Inflammatory macrophage treated with lipopolysaccharide for 4 hours (primary cell): Measurements from ENCODE around the gene AQP1.

Experiments
- DNase-seq: peaks from one replicate; pipeline ENCODE4 v3.0.0-alpha.2; 2020

AQP1 gene

DNA sequence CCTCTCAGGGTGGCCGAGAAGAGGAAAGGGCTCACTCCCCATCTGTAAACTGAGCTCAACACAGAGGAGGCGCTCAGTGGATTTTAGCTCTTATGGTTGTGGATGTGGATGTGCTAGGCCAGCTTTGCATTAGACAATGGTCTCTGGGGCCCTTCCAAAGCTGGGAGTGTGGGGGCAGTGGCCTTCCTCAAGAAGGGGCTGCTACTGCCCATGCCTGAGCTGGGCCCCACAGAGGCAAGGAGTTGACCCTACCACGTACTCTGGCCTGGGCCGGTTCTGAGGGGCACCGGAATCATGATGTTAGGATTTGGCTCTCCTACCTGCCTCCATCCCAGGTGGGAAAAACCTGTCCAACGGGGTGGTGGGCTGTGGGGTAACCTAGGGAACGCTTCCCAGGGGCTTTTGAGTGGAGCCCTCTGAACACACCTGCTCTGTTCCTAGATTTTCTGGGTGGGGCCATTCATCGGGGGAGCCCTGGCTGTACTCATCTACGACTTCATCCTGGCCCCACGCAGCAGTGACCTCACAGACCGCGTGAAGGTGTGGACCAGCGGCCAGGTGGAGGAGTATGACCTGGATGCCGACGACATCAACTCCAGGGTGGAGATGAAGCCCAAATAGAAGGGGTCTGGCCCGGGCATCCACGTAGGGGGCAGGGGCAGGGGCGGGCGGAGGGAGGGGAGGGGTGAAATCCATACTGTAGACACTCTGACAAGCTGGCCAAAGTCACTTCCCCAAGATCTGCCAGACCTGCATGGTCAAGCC lies 11.5 kb downstream of the AQP1 start:
- DNase-seq, result no peak

DNA sequence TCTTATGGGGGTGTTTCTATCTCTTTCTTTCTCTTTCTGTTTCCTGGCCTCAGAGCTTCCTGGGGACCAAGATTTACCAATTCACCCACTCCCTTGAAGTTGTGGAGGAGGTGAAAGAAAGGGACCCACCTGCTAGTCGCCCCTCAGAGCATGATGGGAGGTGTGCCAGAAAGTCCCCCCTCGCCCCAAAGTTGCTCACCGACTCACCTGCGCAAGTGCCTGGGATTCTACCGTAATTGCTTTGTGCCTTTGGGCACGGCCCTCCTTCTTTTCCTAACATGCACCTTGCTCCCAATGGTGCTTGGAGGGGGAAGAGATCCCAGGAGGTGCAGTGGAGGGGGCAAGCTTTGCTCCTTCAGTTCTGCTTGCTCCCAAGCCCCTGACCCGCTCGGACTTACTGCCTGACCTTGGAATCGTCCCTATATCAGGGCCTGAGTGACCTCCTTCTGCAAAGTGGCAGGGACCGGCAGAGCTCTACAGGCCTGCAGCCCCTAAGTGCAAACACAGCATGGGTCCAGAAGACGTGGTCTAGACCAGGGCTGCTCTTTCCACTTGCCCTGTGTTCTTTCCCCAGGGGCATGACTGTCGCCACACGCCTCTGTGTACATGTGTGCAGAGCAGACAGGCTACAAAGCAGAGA lies 12.2 kb downstream of the AQP1 start:
- no peak for DNase-seq

DNA sequence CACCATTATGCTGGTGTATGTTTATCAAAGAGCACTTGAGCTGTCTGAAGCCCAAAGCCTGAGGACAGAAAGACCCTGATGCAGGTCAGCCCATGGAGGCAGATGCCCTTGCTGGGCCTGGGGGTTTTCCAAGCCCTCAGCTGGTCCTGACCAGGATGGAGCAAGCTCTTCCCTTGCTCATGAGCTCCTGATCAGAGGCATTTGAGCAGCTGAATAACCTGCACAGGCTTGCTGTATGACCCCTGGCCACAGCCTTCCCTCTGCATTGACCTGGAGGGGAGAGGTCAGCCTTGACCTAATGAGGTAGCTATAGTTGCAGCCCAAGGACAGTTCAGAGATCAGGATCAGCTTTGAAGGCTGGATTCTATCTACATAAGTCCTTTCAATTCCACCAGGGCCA lies 13.0 kb downstream of the AQP1 start:
- DNase-seq, result no peak

DNA sequence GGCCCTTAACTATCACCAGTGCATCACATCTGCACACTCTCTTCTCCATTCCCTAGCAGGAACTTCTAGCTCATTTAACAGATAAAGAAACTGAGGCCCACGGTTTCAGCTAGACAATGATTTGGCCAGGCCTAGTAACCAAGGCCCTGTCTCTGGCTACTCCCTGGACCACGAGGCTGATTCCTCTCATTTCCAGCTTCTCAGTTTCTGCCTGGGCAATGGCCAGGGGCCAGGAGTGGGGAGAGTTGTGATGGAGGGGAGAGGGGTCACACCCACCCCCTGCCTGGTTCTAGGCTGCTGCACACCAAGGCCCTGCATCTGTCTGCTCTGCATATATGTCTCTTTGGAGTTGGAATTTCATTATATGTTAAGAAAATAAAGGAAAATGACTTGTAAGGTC lies 13.5 kb downstream of the AQP1 start:
- no peak for DNase-seq

DNA sequence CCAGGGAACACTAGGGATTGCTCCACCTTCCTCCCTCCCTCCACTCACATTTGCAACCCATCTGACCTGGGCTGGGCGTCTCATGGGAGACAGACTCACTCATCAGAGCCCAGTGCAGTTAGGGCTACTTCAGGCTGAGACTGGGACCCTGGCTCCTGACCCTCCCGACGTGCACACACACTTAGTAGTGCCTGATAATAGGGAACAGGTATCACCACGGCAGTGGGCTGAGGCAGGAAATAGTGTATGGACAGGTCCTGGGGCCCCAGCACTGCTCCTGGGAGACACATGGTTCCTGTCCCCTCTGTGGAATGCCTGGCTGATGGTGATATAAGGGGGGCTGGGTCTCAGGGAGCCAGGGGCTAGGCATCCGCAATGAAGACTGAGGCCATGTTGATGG lies 14.3 kb downstream of the AQP1 start:
- no peak for DNase-seq

DNA sequence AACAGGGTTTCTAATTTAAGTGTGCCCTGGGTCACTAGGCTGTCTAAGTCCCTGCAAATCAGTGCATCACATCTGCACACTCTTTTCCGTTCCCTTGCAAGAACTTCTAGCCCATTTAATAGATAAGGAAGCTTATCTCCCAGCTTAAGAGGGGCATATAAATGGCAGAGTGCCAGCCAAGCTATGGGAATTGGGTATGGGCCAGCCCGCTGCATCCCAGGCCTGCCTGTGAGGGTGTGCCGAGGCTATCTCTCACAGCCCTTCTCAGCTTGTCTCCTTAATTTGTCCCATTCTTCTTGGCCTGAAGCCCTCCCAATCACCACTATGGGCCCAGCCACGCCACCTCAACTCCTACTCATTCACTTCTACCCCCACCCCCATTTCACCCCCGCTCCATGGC lies 14.7 kb downstream of the AQP1 start:
- DNase-seq, result no peak

DNA sequence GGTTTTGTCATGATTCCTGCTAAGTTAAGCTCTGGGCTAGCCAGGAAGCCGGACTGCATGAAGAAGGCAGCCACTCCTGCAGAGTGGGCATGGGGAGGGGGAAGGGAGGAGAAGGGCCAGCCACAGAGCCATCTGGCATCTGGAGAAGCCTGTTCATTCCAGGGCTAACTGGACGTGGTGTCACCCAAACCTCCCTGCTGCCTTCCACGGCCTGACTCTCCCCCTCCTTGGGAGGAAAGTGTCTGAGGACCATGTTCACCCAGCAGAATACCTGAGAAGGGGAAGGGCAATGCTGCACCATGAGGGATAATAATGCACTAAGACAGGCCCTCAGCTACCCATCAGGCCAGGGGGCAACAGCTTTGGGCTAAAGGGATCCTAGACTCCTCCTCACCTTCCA lies 15.4 kb downstream of the AQP1 start:
- no peak for DNase-seq

DNA sequence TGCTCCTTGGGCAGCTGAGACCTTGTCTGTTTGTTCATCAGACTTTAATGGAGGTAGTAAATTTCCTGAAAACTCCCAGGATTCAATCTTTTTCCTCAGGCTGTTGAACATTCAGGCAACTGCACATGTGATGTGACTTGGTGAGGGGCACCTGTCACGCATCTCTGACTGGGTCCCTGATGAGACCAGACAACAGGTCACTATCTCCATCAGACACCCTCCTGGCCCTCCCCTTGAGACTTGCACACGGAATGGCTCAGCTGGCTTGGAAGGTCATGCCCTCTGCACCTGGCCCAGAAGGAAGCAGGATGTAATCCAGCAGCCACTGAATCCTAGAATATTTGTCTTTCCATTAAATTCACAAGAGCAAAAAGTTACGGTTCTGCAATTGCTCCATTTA lies 15.9 kb downstream of the AQP1 start:
- DNase-seq, result no peak

DNA sequence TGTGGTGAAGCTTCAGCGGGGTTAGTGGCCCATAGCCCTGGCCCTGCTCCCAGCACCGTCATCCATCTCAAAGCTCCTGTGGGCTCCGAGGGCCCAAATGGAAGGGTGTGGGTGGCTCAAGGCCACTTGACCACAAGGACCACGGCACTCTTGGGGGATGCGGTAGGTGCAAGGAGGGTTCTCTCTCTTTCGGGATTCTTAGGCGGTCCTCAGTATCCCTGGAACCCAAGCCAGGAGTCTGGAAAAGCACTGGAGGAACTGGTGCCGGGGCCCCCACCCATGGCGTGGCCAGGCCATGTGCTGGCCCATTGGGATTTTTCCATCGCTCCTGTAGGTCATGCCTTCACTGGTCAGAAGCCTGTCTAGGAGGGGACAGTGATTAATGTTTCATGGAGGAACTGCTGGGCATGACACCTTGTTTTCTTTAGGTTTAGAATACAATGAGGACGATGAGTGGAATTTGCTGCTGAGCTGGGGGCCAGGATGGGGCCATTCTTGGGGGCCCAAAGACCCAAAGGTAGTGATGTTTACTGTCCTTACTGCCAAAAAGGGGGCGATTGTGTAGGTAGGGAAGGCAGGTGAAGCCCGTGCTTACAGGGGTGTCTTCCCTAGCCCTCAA lies 16.7 kb downstream of the AQP1 start:
- no peak for DNase-seq

DNA sequence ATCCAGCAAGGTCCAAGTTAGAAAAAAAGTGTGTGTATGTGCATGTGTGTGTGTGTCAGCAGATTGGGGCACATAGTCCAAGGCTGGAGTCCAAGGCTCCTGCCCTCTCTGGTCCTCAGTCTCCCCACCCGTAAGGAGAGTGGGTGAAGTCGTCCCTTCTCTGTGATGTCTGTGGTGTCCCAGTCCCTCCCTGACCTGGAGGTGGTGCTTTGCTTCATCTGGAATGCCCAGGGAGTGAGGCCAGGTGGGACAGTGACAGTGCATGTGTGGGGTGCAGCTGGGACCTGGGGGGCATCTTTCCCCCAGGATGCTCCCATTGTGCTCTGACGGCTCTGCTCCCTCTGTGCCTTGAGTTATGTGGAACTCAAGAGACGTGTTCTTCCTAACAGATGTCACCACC lies 18.0 kb downstream of the AQP1 start:
- DNase-seq, result no peak

DNA sequence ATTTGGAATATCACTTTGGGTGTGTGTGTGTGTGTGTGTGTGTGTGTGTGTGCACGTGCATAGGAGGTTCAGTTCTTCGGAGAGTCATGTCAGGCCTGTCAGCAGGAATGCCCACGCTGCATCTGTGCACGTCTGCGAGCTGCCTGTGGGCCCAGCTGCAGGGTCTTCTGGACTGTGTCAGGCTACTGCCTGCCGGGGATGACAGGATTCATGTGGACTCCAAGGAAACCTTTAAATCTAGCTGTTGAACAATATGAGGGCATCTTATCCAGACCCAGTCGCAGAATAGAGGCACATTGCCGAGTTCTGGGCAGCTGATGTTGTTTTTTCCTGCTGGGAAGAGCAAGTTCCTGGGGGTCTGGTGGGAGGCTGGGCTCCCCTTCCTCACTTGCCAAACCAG lies 19.0 kb downstream of the AQP1 start:
- DNase-seq, result no peak

DNA sequence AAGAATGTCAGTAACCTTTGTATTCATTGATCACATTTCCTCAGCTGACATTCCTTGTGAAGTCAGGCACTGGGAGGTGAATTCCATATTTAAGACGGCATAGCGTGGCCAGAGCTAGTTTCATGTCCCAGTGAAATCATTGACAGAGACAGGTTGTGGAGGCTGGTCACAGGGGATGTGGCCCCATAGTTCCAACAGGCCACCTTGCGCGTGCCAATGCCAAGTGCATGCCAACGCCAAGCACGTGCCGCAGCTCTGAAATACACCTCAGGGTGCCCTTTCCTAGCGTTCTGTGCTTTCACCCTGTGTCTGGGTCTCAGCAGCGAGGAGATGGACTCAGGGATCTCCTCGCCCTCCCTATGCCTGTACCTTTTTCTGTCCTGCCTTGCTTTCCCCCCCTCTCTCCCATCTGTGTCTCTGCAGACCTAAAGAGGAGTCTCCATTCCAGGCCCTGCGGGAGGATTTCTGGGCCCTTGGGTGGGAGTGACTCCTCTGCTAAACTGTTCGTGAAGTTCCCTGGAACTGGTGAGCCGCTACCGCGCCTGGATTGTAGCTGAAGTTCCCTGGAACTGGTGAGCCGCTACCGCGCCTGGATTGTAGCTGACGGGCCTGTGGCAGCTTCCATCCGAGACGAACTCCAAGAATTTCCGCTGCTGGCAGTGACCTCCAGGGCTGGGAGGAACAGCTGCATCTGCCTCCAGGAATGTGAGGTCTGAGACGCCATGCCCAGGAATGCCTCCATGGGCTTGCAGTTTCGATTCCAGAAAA lies 19.7 kb downstream of the AQP1 start:
- DNase-seq, result no peak

DNA sequence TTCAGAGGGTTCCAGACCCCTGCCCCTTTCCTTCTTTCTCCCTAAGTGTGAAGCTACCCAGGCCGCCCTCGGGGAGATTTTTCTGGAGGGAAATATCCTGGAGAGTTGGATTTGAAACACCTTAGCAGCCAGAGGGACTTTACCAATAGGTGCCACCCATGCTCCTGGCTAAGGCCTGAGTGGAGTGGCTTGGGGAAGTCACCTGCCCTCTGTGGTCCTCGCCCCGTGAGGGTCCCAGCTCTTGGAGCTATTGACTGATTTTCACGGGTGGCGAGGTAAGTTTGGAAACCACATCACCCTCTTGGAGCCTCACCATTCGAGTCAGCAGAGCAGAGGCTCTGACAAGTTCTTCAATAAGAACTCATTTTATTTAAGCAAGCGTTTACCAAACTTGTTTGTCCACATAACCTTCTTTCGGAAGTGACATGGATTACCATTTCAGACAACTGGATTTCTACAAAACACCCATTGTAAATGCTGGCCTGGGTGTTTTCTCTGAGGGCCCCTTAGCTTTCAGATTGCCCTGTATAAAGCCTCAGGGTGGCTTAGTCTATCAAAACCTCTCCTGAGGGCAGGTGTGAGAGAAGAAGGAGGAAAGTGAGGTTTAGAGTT lies 20.4 kb downstream of the AQP1 start:
- no peak for DNase-seq

DNA sequence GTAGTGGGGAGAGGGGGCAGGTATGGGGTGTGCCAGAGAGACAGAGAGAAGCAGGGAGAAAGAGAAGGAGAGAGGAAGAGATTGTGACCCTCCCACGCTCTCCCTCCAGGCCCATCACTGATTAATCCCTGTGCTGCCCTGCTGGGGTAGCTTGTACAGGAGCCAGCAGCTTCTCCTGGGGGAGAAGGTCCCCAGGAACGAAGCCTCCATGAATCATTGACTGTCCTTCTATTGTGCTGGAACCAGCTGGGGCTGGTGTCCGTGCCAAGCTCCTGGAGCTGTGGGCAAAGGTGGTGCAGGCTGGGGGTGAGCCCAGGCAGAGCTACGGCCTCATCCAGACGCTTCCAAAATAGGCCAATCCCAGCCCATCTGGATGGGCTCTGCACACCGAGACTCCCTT lies 20.9 kb downstream of the AQP1 start:
- DNase-seq, result no peak

DNA sequence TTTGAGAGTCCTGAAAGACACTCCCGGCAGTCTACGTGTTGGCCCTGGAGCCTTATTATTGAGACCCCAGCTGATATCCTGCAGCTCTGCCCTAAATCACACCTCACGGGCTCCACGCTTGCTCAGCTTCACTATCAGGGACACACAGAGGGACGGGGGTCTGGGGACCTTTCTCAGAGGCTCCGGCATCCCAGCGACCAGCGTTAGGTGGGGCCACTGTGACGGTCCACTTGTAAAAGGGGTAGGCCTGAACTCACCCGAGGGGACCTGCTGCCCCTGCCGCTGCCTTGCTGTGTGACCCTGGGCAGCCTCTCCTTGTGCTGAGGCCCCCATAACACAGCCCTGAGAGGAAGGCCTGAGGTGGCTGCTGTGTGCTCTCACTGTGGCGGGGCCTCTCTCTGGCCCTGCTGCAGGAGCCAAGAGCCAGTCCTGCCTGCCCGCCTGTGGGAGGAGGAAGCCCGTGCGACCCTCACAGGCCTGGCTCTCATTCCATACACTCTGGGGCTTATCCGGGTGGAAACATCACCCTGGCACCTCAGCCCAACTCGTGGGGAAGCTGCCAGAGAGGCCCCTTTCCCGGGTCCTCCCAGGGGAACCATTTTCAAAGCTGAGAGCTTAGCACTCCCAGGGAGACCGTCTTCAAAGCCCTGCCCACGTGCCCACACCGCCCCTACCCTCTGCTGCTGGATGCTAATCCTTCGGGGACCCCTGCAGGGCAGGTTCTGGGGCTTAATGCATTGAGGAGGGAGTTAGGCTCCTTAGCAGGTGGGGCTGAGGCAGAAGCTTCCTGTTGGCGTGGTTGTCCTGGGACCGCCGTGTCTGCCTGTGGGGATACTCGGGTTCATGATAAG lies 21.7 kb downstream of the AQP1 start:
- no peak for DNase-seq

DNA sequence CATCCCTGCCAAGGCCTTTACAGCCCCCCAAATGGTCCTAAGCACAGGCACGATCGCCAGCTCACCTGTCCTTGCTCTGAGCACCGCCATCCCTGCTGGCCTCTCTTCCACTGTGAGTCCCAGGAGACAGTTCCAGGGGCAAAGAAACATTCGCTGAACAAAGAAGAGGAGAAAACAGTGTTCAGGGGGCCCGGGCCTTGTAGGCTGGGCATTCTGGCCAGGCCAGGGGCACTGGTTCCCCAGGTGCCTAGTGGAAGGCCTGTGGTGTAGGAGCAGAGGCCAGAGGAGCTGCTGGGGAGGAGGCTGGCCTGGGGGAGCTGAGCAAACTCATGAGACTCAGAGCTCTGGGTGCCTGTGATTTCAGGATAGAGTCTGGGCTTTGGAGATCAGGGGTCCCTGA lies 22.6 kb downstream of the AQP1 start:
- DNase-seq, result no peak

DNA sequence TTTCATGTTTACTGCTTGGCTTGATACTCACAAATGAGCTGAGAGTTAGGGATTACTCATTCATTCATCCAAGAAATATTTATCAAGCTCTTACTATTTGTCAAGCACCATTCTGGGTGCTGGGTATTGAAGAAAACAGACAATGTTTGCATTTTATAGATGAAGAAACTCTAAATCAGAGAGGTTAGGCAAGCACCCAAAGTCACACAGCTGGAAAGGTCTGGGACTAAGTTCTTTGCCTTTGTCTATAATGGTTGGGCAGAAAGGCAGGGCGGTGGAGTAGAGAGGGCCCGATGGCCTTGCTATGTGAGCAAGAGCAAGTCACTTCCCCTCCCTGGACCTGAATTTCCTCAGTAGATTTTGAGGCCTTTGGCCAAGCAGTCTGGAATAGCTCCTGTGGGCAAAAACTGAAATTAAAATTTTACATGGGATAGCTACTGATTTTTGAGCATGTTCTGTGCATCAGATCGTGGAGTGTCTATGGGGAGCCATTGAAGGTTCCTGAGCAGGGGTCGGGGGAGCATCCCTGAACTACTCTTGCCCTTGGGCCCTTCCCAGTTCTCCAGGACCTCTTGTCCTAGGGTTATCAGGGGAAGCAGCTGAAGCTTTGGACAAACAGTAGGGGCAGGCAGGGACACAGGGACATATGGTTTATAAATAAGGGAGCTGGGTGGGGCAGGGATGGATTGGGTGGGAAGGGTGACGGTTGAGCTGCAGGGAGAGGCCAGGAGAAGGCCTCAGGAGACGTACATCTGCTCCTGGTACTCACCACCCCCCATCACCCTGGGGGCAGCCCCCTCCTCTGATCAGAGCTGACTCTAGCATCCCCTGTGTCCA lies 23.3 kb downstream of the AQP1 start:
- DNase-seq, result no peak

DNA sequence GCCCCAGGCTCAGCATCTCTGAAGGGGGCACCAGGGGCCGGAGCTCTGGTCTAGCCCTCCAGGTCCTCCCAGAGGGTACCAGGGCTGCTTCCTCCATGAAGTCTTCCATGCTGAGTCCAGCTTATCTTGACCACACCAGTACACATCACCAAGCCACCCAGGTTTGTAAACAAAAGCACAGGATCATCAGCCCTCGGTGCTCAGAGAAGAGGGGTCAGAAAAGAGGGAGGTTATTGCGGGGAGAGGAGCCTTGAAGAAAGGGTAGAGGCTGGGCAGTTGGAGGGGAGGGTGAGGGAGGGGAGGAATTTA lies 23.9 kb downstream of the AQP1 start:
- no peak for DNase-seq

DNA sequence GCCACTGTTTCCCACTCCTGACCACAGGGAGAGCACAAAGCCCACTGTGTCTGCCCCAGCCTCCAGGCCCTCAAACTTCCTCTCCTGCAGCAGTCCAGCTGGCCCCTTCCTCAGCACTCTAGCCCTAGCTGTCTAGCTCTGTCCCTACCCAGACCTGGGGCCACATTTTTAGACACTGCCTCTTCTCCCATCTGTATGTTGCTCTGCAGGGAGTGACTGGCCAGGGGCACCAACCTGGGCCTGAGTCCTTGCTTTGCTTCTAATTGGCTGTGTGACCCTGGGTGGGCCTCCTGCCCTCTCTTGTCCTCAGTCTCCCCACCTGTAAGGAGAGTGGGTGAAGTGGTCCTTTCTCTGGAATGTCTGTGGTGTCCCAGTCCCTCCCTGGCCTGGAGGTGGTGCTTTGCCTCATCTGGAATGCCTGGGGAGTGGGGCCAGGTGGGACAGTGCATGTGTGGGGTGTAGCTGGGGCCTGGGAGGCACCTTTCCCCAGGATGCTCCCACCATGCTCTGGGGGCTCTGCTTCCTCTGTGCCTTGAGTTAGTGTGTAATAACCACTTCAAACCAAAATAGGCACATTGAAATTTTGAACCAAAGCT lies 25.1 kb downstream of the AQP1 start:
- DNase-seq, result no peak

DNA sequence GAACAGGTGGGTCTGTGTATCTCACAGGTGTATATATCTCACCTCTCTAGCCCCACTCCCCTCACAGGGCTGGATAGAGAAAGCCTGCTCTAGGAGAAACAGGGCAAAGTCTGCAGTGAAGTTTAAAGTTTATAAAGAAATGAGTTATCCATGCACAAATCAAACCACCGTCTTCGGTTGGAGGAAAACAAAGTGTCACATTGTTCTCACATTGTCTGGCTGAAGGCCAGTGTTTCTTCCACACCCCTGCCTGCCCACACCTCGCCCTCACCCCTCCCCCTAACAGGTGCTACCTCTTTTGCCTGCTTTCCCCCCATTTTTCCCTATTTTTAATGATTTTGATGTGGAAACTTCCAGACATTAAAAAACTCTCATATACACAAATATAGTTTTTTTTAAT lies 25.8 kb downstream of the AQP1 start:
- DNase-seq, result no peak
